ENCODE data around the gene B3GALNT1. TPM values are rescaled to one million over a fixed set of nuclear protein-coding genes. Genes with fewer than 3 reads are reported as not detected.
A peak's percentile ranks its signal among the peaks of the same experiment; 100 is the strongest.

B3GALNT1 gene
- total RNA-seq, result 6.3 and 8.7 TPM in 2 replicates

- DNase-seq (ENCODE audit: low read depth in 2 of 2), result peak; percentile 50 to 58
Measured at GRCh38 chr3:161104561-161105551, at the start of gene B3GALNT1. B3GALNT1 (minus strand) TSS chr3:161105349; CDS start chr3:161086754, 18,595 bp downstream.

GRCh38 chr3:161153480-161153879 lies 48.3 kb upstream of the B3GALNT1 start:
- DNase-seq (ENCODE audit: low read depth in 2 of 2), result no peak

GRCh38 chr3:161150001-161150525 lies 44.9 kb upstream of the B3GALNT1 start:
- DNase-seq (ENCODE audit: low read depth in 2 of 2), result no peak

- no peak for DNase-seq (ENCODE audit: low read depth in 2 of 2)
Measured at GRCh38 chr3:161149529-161149928, 44.4 kb upstream of the B3GALNT1 start.

GRCh38 chr3:161148832-161149475 lies 43.8 kb upstream of the B3GALNT1 start:
- DNase-seq (ENCODE audit: low read depth in 2 of 2), result no peak

- no peak for DNase-seq (ENCODE audit: low read depth in 2 of 2)
Measured at GRCh38 chr3:161142486-161142885, 37.3 kb upstream of the B3GALNT1 start.

- peak in 1 of 2 donors; percentile 39 for DNase-seq (ENCODE audit: low read depth in 2 of 2)
Measured at GRCh38 chr3:161139686-161140085, 34.5 kb upstream of the B3GALNT1 start.

GRCh38 chr3:161137260-161137659 lies 32.1 kb upstream of the B3GALNT1 start:
- no peak for DNase-seq (ENCODE audit: low read depth in 2 of 2)

GRCh38 chr3:161132391-161132790 lies 27.2 kb upstream of the B3GALNT1 start:
- no peak for DNase-seq (ENCODE audit: low read depth in 2 of 2)

- DNase-seq (ENCODE audit: low read depth in 2 of 2), result no peak
Measured at GRCh38 chr3:161126495-161126894, 21.3 kb upstream of the B3GALNT1 start.

GRCh38 chr3:161117646-161118045 lies 12.5 kb upstream of the B3GALNT1 start:
- peak; percentile 33 to 59 for DNase-seq (ENCODE audit: low read depth in 2 of 2)

- no peak for DNase-seq (ENCODE audit: low read depth in 2 of 2)
Measured at GRCh38 chr3:161108840-161109239, 3.7 kb upstream of the B3GALNT1 start.

- no peak for DNase-seq (ENCODE audit: low read depth in 2 of 2)
Measured at GRCh38 chr3:161107311-161107710, 2.2 kb upstream of the B3GALNT1 start.

GRCh38 chr3:161103776-161104385 lies 1.3 kb downstream of the B3GALNT1 start:
- DNase-seq (ENCODE audit: low read depth in 2 of 2), result no peak

GRCh38 chr3:161101609-161102008 lies 3.5 kb downstream of the B3GALNT1 start:
- DNase-seq (ENCODE audit: low read depth in 2 of 2), result no peak

- no peak for DNase-seq (ENCODE audit: low read depth in 2 of 2)
Measured at GRCh38 chr3:161100994-161101393, 4.2 kb downstream of the B3GALNT1 start.

GRCh38 chr3:161096771-161097367 lies 8.3 kb downstream of the B3GALNT1 start:
- DNase-seq (ENCODE audit: low read depth in 2 of 2), result peak; percentile 27 to 60

- DNase-seq (ENCODE audit: low read depth in 2 of 2), result no peak
Measured at GRCh38 chr3:161093895-161094294, 11.3 kb downstream of the B3GALNT1 start.

- DNase-seq (ENCODE audit: low read depth in 2 of 2), result no peak
Measured at GRCh38 chr3:161084277-161084676, 20.9 kb downstream of the B3GALNT1 start.

- DNase-seq (ENCODE audit: low read depth in 2 of 2), result no peak
Measured at GRCh38 chr3:161083131-161083530, 22.0 kb downstream of the B3GALNT1 start.

GRCh38 chr3:161082063-161082462 lies 23.1 kb downstream of the B3GALNT1 start:
- peak; percentile 19 to 53 for DNase-seq (ENCODE audit: low read depth in 2 of 2)

Measured in lung microvascular endothelial cell (primary cell).